Left ventricle myocardium inferior (tissue), 1 donor: ENCODE results near the gene SDC4. TPM values are rescaled to one million over a fixed set of nuclear protein-coding genes. Genes with fewer than 3 reads are reported as not detected.

Experiments
- DNase-seq: peaks from one replicate; pipeline ENCODE4 v3.0.0-alpha.2; 2020
- H3K27ac ChIP-seq: fragments of 200-600 bp; replicated peaks from 2 replicates; pipeline ENCODE4 v1.8.0; 2021
- H3K27me3 ChIP-seq: fragments of 200-600 bp; 2 replicates; pipeline ENCODE4 v1.8.0; 2021; ENCODE audit warnings: low read depth
- H3K36me3 ChIP-seq: fragments of 200-600 bp; 2 replicates; pipeline ENCODE4 v1.8.0; 2021
- H3K4me1 ChIP-seq: fragments of 200-600 bp; 2 replicates; pipeline ENCODE4 v1.8.0; 2021
- H3K4me3 ChIP-seq: fragments of 200-600 bp; 2 replicates; pipeline ENCODE4 v1.8.0; 2021; ENCODE audit warnings: mild to moderate bottlenecking, moderate library complexity
- H3K9me3 ChIP-seq: fragments of 200-600 bp; replicated peaks from 2 replicates; pipeline ENCODE4 v1.8.0; 2021
- intact Hi-C: fragments of 100-400 bp; cut with micrococcal nuclease; formaldehyde crosslinking; loops from one replicate; pipeline ENCODE4 v1.11.0; 2022
- long read RNA-seq: library from polyadenylated mRNA; unstranded; transcript quantifications from one replicate; pipeline ENCODE4 v2.0.0, GENCODE V29; 2021
- total RNA-seq: library from RNA; stranded (reverse); fragmentation: NEBNext Ultra II Directional; extraction: Animal tissue kit (Norgen Biotek cat#: 25700); gene quantifications from one replicate; pipeline ENCODE4 v1.2.1, GENCODE V29; 2021
- TF ChIP-seq, protein P1 (sequence below): fragments of 200-600 bp; IDR thresholded peaks from 2 replicates; pipeline ENCODE4 v1.8.0; 2021; ENCODE audit warnings: antibody characterized with exemption, mild to moderate bottlenecking, borderline replicate concordance
- donor health status: DM: no; HTN: yes; CAD: no; lungs with severe emphysema.

Gene SDC4, protein sequence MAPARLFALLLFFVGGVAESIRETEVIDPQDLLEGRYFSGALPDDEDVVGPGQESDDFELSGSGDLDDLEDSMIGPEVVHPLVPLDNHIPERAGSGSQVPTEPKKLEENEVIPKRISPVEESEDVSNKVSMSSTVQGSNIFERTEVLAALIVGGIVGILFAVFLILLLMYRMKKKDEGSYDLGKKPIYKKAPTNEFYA
- total RNA-seq, result 77.4 TPM
- long read RNA-seq, transcript SDC4-201 (5 exons, 2,613 nt), result major isoform, 9 of 21 reads
- long read RNA-seq, partial matches to known transcripts, result 12 of 21 reads
- long read RNA-seq, other reads (novel, unspliced or antisense), result 0 of 21 reads

DNA sequence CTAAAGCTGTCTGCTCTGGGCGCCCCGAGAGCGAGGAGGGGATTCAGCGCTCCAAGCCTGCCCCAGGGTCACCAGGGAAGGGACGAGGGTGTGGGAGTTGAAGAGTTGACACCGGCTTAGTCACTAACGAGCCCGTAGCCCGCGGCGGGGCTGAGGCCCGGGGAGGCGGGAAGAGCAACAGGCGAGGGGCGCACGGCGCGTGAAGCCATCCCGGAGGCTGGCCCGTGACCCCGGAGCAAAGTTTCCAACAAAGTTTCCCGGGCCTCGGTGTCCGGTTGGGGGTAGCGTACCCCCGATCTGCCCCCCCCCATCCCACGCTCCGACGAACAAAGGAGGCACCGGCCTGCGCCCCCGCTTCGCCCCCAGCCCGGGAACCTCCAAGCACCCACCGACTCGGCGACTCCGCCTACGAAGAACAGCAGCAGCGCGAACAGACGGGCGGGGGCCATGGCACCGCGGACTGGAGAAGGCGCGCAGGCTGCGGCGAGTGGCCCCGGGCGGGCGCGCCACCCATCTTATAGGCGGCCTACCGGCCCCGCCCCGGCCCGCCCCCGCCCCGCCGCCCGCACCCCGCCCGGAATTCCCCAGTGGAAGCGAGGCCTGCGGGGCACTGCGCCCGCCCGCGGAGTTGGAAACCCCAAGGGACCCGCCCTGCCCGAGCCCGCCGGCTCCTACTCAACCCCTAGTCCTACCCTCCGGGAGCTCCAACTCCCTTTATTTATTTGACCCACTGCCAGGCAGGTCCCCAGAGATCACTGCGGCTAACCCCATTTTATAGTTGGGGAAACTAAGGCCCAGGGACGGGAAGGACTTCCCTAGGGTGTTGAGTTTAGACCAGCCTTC lies at the start of gene SDC4:
TSS of gene SDC4 (minus strand) at position 489 of the 843 bp plus-strand sequence. CDS start at position 449, 40 bp downstream.
- TF ChIP-seq, protein P1, sequence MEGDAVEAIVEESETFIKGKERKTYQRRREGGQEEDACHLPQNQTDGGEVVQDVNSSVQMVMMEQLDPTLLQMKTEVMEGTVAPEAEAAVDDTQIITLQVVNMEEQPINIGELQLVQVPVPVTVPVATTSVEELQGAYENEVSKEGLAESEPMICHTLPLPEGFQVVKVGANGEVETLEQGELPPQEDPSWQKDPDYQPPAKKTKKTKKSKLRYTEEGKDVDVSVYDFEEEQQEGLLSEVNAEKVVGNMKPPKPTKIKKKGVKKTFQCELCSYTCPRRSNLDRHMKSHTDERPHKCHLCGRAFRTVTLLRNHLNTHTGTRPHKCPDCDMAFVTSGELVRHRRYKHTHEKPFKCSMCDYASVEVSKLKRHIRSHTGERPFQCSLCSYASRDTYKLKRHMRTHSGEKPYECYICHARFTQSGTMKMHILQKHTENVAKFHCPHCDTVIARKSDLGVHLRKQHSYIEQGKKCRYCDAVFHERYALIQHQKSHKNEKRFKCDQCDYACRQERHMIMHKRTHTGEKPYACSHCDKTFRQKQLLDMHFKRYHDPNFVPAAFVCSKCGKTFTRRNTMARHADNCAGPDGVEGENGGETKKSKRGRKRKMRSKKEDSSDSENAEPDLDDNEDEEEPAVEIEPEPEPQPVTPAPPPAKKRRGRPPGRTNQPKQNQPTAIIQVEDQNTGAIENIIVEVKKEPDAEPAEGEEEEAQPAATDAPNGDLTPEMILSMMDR, result no peak
- Histone ChIP-seq H3K9me3 (no peaks in the 10 kb centered on the region), H3K27ac (peak within 1 kb of the TSS; percentile 94), H3K4me1 (peaks cover 55% of the 10 kb centered on the region), H3K27me3 (no peaks in the 10 kb centered on the region), H3K4me3 (peak within 1 kb of the TSS; percentile 85), H3K36me3 (no peaks in the 10 kb centered on the region)
- DNase-seq, result peak; percentile 70
- intact Hi-C loops, result no loop called here

DNA sequence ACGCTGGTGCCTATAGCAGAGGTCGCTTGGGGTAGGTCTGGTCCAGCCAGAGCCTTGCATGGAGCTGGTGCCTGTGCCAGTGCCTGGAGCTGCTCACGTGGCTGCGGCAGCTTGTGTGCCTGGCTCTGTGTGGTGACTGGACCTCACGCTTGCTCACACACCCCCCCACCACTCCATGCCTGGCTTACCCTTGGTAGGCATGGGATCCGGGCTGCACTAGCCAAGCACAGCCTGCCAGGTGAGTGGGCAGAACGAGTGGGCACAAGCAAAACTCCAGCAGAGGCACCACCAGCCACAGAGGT lies 46.8 kb upstream of the SDC4 start:
- TF ChIP-seq, protein P1, result no peak
- H3K4me3 ChIP-seq, result no peak overlapping the region
- H3K27ac ChIP-seq, result no peak overlapping the region
- H3K36me3 ChIP-seq, result no peaks in the 10 kb centered on the region
- no peak for DNase-seq
- intact Hi-C loops, result no loop called here
- no peaks in the 10 kb centered on the region for H3K27me3 ChIP-seq
- no peaks in the 10 kb centered on the region for H3K4me1 ChIP-seq
- no peaks in the 10 kb centered on the region for H3K9me3 ChIP-seq

DNA sequence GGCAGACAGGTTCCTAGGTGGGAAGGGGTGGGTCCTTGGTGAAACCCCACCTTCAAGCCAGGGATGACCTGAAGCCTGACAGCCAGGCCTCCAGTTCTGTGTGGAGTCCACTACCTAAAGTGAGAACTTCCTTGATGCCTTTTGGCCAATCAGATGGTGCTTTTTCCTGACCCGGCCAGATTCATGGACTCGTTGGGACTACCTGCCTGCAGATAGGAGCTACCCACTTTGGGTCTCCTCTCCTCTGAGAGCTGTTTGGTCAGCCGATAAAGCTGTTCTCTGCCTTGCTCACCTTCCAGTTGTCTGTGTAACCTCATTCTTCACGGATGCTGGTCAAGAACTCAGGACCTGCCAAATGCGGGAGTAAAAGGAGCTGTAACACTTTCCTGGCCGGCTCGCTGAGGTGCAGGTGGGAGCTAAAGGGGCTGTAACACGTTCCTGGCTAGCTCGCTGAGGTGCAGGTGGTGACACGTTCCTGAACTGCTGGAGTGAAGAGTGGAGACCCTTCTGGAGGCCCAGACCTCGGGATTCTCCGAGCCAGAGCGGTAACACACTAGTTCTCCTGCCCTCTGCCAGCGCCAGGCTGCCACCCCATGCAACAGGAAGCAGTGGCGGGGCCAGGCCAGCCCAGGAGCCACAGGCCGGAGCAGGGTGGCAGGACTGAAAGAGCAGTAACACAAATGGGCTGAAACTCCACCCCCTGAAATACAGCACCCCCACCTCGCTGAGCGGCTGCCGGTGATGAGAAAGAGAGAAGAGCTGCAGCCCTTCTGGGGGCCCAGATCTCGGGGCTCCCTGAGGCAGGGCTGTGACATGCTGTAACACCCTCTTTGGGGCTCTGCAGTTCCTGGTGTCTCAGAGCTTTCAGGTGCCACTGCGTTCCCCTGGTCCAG lies 46.2 kb upstream of the SDC4 start:
- no peaks in the 10 kb centered on the region for H3K27me3 ChIP-seq
- TF ChIP-seq, protein P1, result no peak
- DNase-seq, result no peak
- no peaks in the 10 kb centered on the region for H3K36me3 ChIP-seq
- H3K27ac ChIP-seq, result no peak overlapping the region
- H3K4me3 ChIP-seq, result no peak overlapping the region
- no peaks in the 10 kb centered on the region for H3K9me3 ChIP-seq
- H3K4me1 ChIP-seq, result no peaks in the 10 kb centered on the region
- intact Hi-C loops, result no loop called here

DNA sequence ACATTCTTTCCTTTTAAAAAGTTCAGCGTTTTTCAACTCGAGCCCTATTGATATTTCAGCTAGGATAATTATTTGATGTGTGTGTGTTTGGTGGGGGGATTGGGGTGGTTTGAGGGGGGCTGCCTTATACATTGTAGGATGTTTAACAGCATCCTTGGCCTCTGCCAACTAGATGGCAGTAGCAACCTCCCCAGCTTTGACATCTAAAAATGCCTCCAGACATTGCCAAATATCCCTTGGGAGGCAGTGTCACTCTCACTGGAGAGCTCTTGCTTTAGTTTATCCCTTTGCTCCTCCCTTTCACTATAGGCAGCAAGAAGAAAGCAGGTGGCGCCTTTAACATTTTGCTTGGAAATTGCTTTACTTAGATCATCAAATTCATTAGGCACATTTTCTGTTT lies 44.5 kb upstream of the SDC4 start:
- TF ChIP-seq, protein P1, result peak; percentile 37
- Histone ChIP-seq H3K36me3 (no peaks in the 10 kb centered on the region), H3K9me3 (no peaks in the 10 kb centered on the region), H3K4me1 (no peaks in the 10 kb centered on the region), H3K27me3 (no peaks in the 10 kb centered on the region), H3K4me3 (no peak overlapping the region), H3K27ac (no peak overlapping the region)
- intact Hi-C loops, result no loop called here
- DNase-seq, result no peak

DNA sequence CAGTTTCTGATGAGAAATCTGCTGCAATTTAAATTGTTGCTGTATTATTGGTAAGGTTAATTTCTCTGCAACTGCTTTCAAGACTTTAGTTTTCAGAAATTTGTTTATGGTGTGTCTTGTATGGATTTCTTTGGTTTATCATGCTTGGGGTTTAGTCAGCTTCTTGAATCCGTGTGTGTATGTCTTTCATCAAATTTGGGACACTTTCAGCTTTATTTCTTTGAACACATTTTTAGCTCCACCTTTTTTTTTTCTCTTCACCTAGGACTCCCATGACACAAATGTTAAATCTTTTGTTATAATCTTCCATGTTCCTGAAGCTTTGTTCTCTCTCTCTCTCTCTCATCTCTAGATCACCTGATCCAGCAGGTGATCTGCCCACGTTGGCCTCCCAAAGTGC lies 43.3 kb upstream of the SDC4 start:
- no peaks in the 10 kb centered on the region for H3K4me1 ChIP-seq
- DNase-seq, result no peak
- H3K9me3 ChIP-seq, result no peaks in the 10 kb centered on the region
- no peak overlapping the region for H3K27ac ChIP-seq
- H3K27me3 ChIP-seq, result no peaks in the 10 kb centered on the region
- intact Hi-C loops, result no loop called here
- H3K36me3 ChIP-seq, result no peaks in the 10 kb centered on the region
- H3K4me3 ChIP-seq, result no peak overlapping the region
- TF ChIP-seq, protein P1, result no peak
